Mucosa of descending colon (tissue), 3 donors: ENCODE data around the gene APOBEC3B. TPM values are rescaled to one million over a fixed set of nuclear protein-coding genes. Genes with fewer than 3 reads are reported as not detected.

Experiments used
- ATAC-seq: fragments of 200-7000 bp; cut with Tn5 transposase; one replicate; pipeline ENCODE4 v1.9.1; 2020; ENCODE audit warnings: mild to moderate bottlenecking, moderate library complexity
- DNase-seq, 3 donors: peaks; one replicate each; pipeline ENCODE4 v3.0.0-alpha.2; 2020
- H3K36me3 ChIP-seq: fragments of 200-600 bp; one replicate; pipeline ENCODE4 v1.8.0; 2021; ENCODE audit warnings: low read depth, mild to moderate bottlenecking
- H3K4me1 ChIP-seq: fragments of 200-600 bp; one replicate; pipeline ENCODE4 v1.8.0; 2021; ENCODE audit warnings: low read depth, mild to moderate bottlenecking
- H3K4me3 ChIP-seq: fragments of 200-600 bp; one replicate; pipeline ENCODE4 v1.8.0; 2021; ENCODE audit warnings: mild to moderate bottlenecking
- H3K9me3 ChIP-seq: fragments of 200-600 bp; one replicate; pipeline ENCODE4 v1.8.0; 2021; ENCODE audit warnings: mild to moderate bottlenecking
- intact Hi-C, 2 donors: fragments of 100-400 bp; cut with DNase I in 1 of 2; cut with micrococcal nuclease in 1 of 2; formaldehyde crosslinking; loops; one replicate each; pipeline versions ENCODE4 v1.11.0 to v1.11.1; 2022; cut with DNase I, micrococcal nuclease
- total RNA-seq, 3 donors: library from RNA; stranded (reverse); fragmentation: NEBNext Ultra II Directional in 2 of 3; extraction: Animal tissue kit (Norgen Biotek cat#: 25700) in 2 of 3; gene quantifications; one replicate each; pipeline versions ENCODE4 v1.2.1 to v1.2.4, GENCODE V29; 2021 to 2023
- TF ChIP-seq, protein P1 (sequence below): fragments of 200-600 bp; IDR thresholded peaks from one replicate; pipeline ENCODE4 v1.8.0; 2022; ENCODE audit warnings: antibody characterized with exemption, mild to moderate bottlenecking
- donor health status: DM: no; HTN: no; CAD: no; lungs with moderate emphysema.
- donor health status: DM: no; HTN: no; CAD: no.
- donor health status: DM: no; HTN: yes; CAD: no.

Gene APOBEC3B
- total RNA-seq, 3 donors from 2014 or later: 8.4 to 49.5 (median 23.6) TPM

GRCh38 chr22:38953091-38953490 is 29.1 kb upstream of the APOBEC3B start:
- DNase-seq (peak in 2 of 3 donors; percentile 35 to 43), ATAC-seq (no peak)
- H3K36me3 ChIP-seq: no peaks in the 10 kb centered on the region
- intact Hi-C loops: no loop called here
- H3K9me3 ChIP-seq: no peaks in the 10 kb centered on the region
- H3K4me3 ChIP-seq: no peak overlapping the region
- H3K4me1 ChIP-seq: peaks cover 28% of the 10 kb centered on the region
- TF ChIP-seq, protein P1, sequence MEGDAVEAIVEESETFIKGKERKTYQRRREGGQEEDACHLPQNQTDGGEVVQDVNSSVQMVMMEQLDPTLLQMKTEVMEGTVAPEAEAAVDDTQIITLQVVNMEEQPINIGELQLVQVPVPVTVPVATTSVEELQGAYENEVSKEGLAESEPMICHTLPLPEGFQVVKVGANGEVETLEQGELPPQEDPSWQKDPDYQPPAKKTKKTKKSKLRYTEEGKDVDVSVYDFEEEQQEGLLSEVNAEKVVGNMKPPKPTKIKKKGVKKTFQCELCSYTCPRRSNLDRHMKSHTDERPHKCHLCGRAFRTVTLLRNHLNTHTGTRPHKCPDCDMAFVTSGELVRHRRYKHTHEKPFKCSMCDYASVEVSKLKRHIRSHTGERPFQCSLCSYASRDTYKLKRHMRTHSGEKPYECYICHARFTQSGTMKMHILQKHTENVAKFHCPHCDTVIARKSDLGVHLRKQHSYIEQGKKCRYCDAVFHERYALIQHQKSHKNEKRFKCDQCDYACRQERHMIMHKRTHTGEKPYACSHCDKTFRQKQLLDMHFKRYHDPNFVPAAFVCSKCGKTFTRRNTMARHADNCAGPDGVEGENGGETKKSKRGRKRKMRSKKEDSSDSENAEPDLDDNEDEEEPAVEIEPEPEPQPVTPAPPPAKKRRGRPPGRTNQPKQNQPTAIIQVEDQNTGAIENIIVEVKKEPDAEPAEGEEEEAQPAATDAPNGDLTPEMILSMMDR: no peak

- DNase-seq (peak; percentile 38 to 63 (median 48)), ATAC-seq (peak; percentile 71)
- Histone ChIP-seq H3K4me3 (no peak overlapping the region), H3K36me3 (no peaks in the 10 kb centered on the region), H3K4me1 (peaks cover 28% of the 10 kb centered on the region), H3K9me3 (no peaks in the 10 kb centered on the region)
- TF ChIP-seq, protein P1: no peak
- intact Hi-C loops: no loop called here
Measured at GRCh38 chr22:38953577-38954413, 28.4 kb upstream of the APOBEC3B start.

DNA sequence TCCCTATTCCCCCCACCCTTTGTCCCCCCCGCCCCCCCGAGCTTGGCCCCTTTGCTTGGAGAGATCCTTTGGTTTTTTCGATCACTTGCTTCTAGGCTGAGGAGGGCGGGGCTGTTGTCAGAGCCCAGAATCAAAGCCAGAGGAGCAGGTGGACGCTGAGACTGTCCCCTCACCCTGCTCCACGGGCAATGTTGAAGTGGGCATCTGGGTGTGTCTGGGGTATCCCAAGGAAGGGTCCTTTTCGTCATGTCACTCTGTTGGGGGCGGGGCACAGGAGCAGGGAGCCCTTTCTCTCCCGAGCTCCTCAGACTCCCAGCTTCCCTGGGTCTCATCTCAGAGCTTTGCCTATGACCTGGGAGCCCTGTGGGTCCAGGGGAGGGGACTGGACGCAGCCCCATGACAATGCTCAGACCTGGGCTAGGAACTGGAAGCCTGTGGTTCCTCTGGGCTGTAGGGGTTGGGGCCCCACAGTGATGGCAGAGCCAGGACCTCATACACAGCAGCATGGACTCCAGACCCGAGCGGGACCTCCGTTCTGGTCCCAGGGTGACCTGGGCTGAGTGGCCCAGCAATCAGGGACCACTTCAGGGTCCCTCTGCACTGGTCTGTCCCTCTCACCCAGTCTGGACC is 27.6 kb upstream of the APOBEC3B start:
- intact Hi-C loops: no loop called here
- TF ChIP-seq, protein P1: no peak
- DNase-seq: peak in 2 of 3 donors; percentile 40 to 43
- Histone ChIP-seq H3K4me1 (peaks cover 22% of the 10 kb centered on the region), H3K9me3 (no peaks in the 10 kb centered on the region), H3K36me3 (no peaks in the 10 kb centered on the region), H3K4me3 (no peak overlapping the region)
- no peak for ATAC-seq

- Histone ChIP-seq H3K9me3 (no peaks in the 10 kb centered on the region), H3K4me1 (peaks cover 18% of the 10 kb centered on the region), H3K36me3 (no peaks in the 10 kb centered on the region), H3K4me3 (no peak overlapping the region)
- DNase-seq (peak in 2 of 3 donors; percentile 25 to 32), ATAC-seq (no peak)
- intact Hi-C loops: no loop called here
- TF ChIP-seq, protein P1: no peak
Measured at GRCh38 chr22:38955250-38955905, 26.8 kb upstream of the APOBEC3B start.

DNA sequence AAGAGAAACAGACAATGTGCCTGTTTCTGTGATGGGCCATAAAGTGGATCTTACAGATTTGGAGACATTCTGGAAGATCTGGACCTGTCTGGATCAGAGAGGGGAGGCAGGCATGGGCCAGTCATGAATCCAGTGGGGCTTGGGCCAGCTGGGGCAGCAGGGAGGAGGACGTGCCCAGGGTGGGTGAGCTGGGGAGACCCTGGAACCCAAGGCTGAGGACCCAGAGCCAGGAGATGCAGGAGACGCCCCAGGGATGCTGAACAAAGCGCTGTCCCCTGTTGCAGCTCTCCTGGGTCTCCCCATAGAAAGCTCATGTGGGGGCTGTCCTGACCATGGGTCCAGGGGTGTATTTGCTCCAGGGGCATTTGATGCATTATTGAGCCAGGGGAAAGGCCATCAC is 26.2 kb upstream of the APOBEC3B start:
- H3K4me1 ChIP-seq: peaks cover 15% of the 10 kb centered on the region
- TF ChIP-seq, protein P1: no peak
- H3K4me3 ChIP-seq: no peak overlapping the region
- intact Hi-C loops: no loop called here
- H3K36me3 ChIP-seq: no peaks in the 10 kb centered on the region
- H3K9me3 ChIP-seq: no peaks in the 10 kb centered on the region
- no peak for ATAC-seq
- peak in 1 of 3 donors; percentile 25 for DNase-seq
